ENCODE data around the gene TTC39C.

DNA sequence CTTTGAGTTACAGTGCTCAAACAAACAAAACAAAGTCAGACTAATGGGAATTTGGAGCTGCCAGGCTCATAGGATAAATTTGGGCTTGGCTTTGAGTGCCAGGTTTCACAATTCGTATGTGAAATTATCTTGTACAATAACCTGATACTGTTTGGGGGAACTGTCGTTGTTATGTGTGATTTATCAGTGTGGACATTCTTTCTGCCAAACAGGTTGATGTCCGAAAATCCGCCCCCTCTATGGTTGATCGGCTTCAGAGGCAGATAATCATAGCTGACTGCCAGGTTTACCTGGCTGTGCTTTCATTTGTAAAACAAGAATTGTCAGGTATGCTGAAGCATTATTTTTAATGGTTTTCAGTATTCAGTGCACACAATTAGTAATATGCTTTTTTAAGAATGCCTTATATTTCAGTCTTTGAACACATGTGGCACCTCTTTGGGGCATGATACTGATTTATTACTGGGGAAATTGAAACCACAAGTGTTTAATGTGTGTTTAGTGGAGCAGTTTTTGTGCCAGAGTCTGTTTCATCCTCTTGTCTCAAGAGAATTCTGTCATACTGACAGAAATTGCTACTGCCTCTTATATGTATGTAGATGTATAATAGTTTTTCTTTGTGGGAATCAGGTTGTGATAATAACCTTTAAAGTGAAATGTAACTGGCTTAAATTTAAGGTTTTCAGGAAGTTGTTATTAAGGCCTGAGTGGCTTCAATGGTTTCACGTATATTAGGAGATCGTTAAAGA, 54.6 kb downstream of the TTC39C start:
- TF ChIP-seq CTCF (IDR thresholded peaks at IDR 0.05; ENCODE audit: borderline replicate concordance, extremely low read depth, low read length, poor library complexity, severe bottlenecking) = no peak
- TF ChIP-seq EZH2 (IDR thresholded peaks at IDR 0.05; ENCODE audit: borderline replicate concordance, low read depth, low read length, severe bottlenecking) = no peak

Measured in DND-41 (cell line).